ENCODE results near the gene UFD1. TPM values are rescaled to one million over a fixed set of nuclear protein-coding genes. Genes with fewer than 3 reads are reported as not detected.

The UFD1 gene
- total and polyA plus RNA-seq, 2 donors (not counting 1 experiment from before 2014, with no cell fraction given) = 43.5 to 70.1 TPM

DNA sequence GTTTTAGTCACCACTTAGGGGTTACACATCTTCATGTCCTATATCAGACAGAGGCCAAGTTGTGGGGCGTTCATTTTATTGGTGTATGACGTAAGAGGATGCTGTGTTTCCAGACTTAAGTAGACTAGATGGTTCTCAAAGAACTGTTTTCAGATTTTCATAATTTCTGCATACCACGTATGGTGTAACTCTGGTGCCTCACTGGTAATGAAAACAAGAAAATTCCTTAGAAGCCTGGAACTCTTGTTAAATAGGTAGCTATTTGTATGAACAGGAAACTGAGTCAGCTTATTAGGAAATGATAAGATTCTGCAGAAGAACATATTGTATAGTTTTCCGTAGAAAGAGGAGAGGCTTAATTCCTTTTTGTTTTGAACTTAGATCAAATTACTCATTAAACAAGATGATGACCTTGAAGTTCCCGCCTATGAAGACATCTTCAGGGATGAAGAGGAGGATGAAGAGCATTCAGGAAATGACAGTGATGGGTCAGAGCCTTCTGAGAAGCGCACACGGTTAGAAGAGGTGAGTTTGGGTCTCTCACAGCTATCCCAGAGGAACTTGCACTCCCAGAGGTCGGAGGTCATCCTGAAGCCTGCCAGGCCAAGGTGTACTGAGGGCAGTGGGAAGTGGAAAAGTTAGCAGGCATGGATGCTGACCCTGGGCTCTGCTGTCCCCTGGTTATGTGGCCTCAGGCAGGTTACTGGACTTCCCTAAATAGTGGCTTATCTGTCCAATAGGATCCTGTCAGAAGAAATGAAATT is 4.7 kb upstream of the UFD1 start:
- no peak overlapping the region for H3K4me3 Mint-ChIP-seq
- no peak for ATAC-seq (ENCODE audit: low read depth)

More for the DNA sequence above, 4.7 kb upstream of the UFD1 start:
- H3K27ac ChIP-seq (ENCODE audit: low read length in 2 of 2) = no peak overlapping the region
- no peaks in the 10 kb centered on the region for H4K20me1 ChIP-seq (ENCODE audit: control insufficient read depth, insufficient read depth, low read length, poor library complexity, severe bottlenecking)
- ChIA-PET POLR2A (no interaction called here), CTCF (interaction anchor here (1.1 kb wide), 1 partner anchor 184 kb away, joined by 3 read pairs; no protein-coding TSS in a partner anchor)
- no peak overlapping the region for H2AFZ ChIP-seq (ENCODE audit: insufficient read depth, low read depth, low read length, poor library complexity, severe bottlenecking)
- intact Hi-C loops (cut with micrococcal nuclease) = no loop called here
- WGBS (ENCODE audit: insufficient coverage) = 95% methylated on average over 5 of the region's 8 CpGs
- H3K36me3 ChIP-seq (replicated peaks in 1 of 2; ENCODE audit: control extremely low read depth in 1 of 2, control insufficient read depth in 1 of 2, extremely low read depth in 1 of 2, insufficient read depth in 2 of 2, low read length in 1 of 2) = no peaks in the 10 kb centered on the region
- peaks cover 4% of the 10 kb centered on the region for H3K79me2 ChIP-seq (ENCODE audit: control insufficient read depth, insufficient read depth, low read length)
- H3K4me1 ChIP-seq (ENCODE audit: control insufficient read depth in 2 of 2, insufficient read depth in 2 of 2, low read length in 2 of 2) = peaks cover 4 to 6% of the 10 kb centered on the region in 2 donors
- no peaks in the 10 kb centered on the region for H3K27me3 ChIP-seq (replicated peaks in 1 of 4; ENCODE audit: control extremely low read depth in 1 of 4, control insufficient read depth in 3 of 4, insufficient read depth in 4 of 4, low read length in 3 of 4)
- H3K9me3 Mint-ChIP-seq (ENCODE audit: insufficient read depth) = no peaks in the 10 kb centered on the region
- no peaks in the 10 kb centered on the region for H3K9me3 ChIP-seq (ENCODE audit: control extremely low read depth in 1 of 3, control insufficient read depth in 2 of 3, insufficient read depth in 1 of 3, low read length in 2 of 3)
- no peak overlapping the region for H3K4me2 ChIP-seq (replicated peaks; ENCODE audit: low read depth, low read length, poor library complexity, severe bottlenecking)
- no peak overlapping the region for H3K9ac ChIP-seq (ENCODE audit: low read length)
- H3K4me1 Mint-ChIP-seq = peaks cover 7% of the 10 kb centered on the region
- no peak for DNase-seq
- H3K4me3 ChIP-seq (ENCODE audit: control extremely low read depth in 1 of 5, extremely low read depth in 1 of 5, insufficient read depth in 1 of 5, low read depth in 2 of 5, low read length in 4 of 5) = no peak overlapping the region
- H3K27me3 Mint-ChIP-seq = no peaks in the 10 kb centered on the region
- H3K27ac Mint-ChIP-seq = no peak overlapping the region
- TF ChIP-seq CTCF (IDR thresholded peaks at IDR 0.05) (no peak), EZH2 (IDR thresholded peaks at IDR 0.05; ENCODE audit: borderline replicate concordance, insufficient read depth, low read depth, low read length, poor library complexity, severe bottlenecking) (no peak)
